NCI-H524 (cell line): ENCODE measurements around the gene MAGEA2.
"Not testable (repeated sequence)": the region's sequence is repeated elsewhere in the genome, so short reads cannot be mapped to it uniquely, and the experiment has no call there.

Experiments
- DNase-seq, 2 experiments: peaks; one replicate each; lab custom pipeline; 2025; lab: John Stamatoyannopoulos, UW

Gene MAGEA2

GRCh38 chrX:152706500-152706899 lies 47.1 kb downstream of the MAGEA2 start:
- not testable (repeated sequence) for DNase-seq

GRCh38 chrX:152700390-152700789 lies 53.3 kb downstream of the MAGEA2 start:
- not testable (repeated sequence) for DNase-seq
